Osteoblast (primary cell): ENCODE results near the gene ATXN7L1. TPM values are rescaled to one million over a fixed set of nuclear protein-coding genes. Genes with fewer than 3 reads are reported as not detected.
"Not testable (repeated sequence)": the region's sequence is repeated elsewhere in the genome, so short reads cannot be mapped to it uniquely, and the experiment has no call there.

Experiments used
- DNase-seq: peaks from one replicate; pipeline ENCODE4 v3.0.0; 2011; ENCODE audit warnings: low spot score, mixed read lengths; ENCODE audit not compliant: insufficient read length; ENCODE audit errors: missing footprints
- H2AFZ ChIP-seq: 2 replicates; pipeline ENCODE4 v1.6.0; 2011; ENCODE audit warnings: mild to moderate bottlenecking, low read length
- H3K27ac ChIP-seq: 2 replicates; pipeline ENCODE4 v1.5.1; 2011; ENCODE audit warnings: mild to moderate bottlenecking, low read depth, low read length, moderate library complexity
- H3K27me3 ChIP-seq: 2 replicates; pipeline ENCODE4 v1.6.0; 2012; ENCODE audit warnings: mild to moderate bottlenecking, control low read depth, inconsistent platforms, low read length, moderate library complexity; ENCODE audit not compliant: insufficient read depth
- H3K36me3 ChIP-seq: 2 replicates; pipeline ENCODE4 v1.5.1; 2011; ENCODE audit warnings: mild to moderate bottlenecking, low read length, control low read depth, moderate library complexity; ENCODE audit not compliant: insufficient read depth
- H3K4me1 ChIP-seq: 2 replicates; pipeline ENCODE4 v1.5.1; 2011; ENCODE audit warnings: mild to moderate bottlenecking, low read length, control low read depth, moderate library complexity; ENCODE audit not compliant: insufficient read depth
- H3K4me2 ChIP-seq: 2 replicates; pipeline ENCODE4 v1.6.0; 2011; ENCODE audit warnings: mild to moderate bottlenecking, low read length; ENCODE audit not compliant: insufficient read depth
- H3K4me3 ChIP-seq: fragments of 200-600 bp; sonication (generic); 3 replicates; pipeline ENCODE4 v1.5.1; 2012; ENCODE audit warnings: mild to moderate bottlenecking, low read length, inconsistent platforms; ENCODE audit not compliant: insufficient read depth
- H3K79me2 ChIP-seq: 2 replicates; pipeline ENCODE4 v1.6.0; 2012; ENCODE audit warnings: mild to moderate bottlenecking, low read length, control low read depth, inconsistent platforms; ENCODE audit not compliant: insufficient read depth
- H3K9me3 ChIP-seq: 2 replicates; pipeline ENCODE4 v1.5.1; 2011; ENCODE audit warnings: low read depth, low read length, control low read depth
- H4K20me1 ChIP-seq: 2 replicates; pipeline ENCODE4 v1.6.0; 2012; ENCODE audit warnings: mild to moderate bottlenecking, low read length, control low read depth; ENCODE audit not compliant: insufficient read depth
- total RNA-seq: library from RNA; depleted of rRNA; stranded (reverse); fragments of >200 nt; gene quantifications from 2 replicates; pipeline ENCODE4 v1.2.3, GENCODE V29; 2012
- TF ChIP-seq, protein P1 (sequence below): IDR thresholded peaks from 2 replicates; pipeline ENCODE4 v1.5.1; 2011; ENCODE audit warnings: mild to moderate bottlenecking, low read depth, low read length, moderate library complexity; ENCODE audit errors: extremely low read depth

ATXN7L1 gene
- total RNA-seq, 1 donor: 9.0 TPM

DNA sequence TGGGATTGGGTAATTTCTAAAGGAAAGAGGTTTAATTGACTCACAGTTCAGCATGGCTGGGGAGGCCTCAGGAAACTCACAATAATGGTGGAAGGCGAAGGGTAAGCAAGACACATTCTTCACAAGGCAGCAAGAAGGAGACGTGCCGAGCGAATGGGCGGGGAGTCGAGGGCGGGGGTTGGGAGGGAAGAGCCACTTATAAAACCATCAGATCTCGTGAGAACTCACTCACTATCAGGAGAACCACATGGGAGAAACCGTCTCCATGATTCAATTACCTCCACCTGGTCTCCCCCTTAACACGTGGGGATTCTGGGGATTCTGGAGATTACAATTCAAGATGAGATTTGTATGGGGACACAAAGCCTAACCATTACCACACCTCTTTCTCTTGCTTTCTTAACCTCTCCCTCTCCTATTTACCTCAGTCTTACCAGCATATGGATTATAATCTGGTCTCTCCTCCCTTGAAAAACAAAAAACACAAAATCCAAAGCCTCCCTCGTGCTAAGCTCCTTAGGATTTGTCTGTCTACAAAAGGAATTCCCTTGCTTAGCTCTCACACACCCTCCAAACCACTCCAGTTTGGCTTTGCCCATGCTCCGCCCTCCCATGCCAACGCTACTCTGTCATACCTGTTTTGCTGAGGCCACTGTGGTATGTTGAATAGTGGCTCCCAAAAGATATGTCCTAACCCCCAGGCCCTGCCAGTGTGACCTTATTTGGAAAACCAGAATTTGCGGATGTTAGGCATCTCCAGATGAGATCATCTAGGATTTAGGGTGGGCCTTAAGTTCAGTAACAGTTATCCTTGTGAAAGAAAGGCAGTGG, 275.5 kb downstream of the ATXN7L1 start:
- Histone ChIP-seq H3K36me3 (no peaks in the 10 kb centered on the region), H3K27me3 (peaks cover 7% of the 10 kb centered on the region), H3K79me2 (no peaks in the 10 kb centered on the region), H3K27ac (no peak overlapping the region), H2AFZ (no peak overlapping the region), H4K20me1 (no peaks in the 10 kb centered on the region), H3K4me2 (no peak overlapping the region), H3K4me1 (no peaks in the 10 kb centered on the region), H3K4me3 (no peak overlapping the region), H3K9me3 (no peaks in the 10 kb centered on the region)
- TF ChIP-seq, protein P1, sequence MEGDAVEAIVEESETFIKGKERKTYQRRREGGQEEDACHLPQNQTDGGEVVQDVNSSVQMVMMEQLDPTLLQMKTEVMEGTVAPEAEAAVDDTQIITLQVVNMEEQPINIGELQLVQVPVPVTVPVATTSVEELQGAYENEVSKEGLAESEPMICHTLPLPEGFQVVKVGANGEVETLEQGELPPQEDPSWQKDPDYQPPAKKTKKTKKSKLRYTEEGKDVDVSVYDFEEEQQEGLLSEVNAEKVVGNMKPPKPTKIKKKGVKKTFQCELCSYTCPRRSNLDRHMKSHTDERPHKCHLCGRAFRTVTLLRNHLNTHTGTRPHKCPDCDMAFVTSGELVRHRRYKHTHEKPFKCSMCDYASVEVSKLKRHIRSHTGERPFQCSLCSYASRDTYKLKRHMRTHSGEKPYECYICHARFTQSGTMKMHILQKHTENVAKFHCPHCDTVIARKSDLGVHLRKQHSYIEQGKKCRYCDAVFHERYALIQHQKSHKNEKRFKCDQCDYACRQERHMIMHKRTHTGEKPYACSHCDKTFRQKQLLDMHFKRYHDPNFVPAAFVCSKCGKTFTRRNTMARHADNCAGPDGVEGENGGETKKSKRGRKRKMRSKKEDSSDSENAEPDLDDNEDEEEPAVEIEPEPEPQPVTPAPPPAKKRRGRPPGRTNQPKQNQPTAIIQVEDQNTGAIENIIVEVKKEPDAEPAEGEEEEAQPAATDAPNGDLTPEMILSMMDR: no peak
- DNase-seq: no peak

DNA sequence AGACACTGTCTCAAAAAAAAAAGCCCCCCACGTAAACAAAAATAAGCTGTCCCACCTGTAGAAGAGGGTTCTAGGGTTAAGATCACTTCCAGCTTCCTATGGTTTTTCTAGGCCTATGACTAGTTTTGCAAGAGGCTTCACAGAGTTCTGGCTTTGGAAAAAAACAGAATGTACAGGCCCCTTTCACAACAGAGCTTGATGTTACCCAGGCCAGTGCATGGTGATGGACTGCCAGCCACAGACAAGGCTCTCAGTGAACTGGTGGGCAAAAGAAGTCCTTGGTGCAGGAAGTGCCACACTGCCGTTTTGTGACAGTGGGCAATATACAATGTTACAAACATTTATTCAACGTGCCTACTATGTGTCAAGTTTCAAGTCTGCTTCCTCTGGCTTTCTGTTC, 276.8 kb downstream of the ATXN7L1 start:
- Histone ChIP-seq H3K4me1 (no peaks in the 10 kb centered on the region), H3K9me3 (no peaks in the 10 kb centered on the region), H3K4me3 (no peak overlapping the region), H3K27me3 (peaks cover 7% of the 10 kb centered on the region), H4K20me1 (no peaks in the 10 kb centered on the region), H2AFZ (no peak overlapping the region), H3K27ac (no peak overlapping the region), H3K4me2 (no peak overlapping the region), H3K79me2 (no peaks in the 10 kb centered on the region), H3K36me3 (no peaks in the 10 kb centered on the region)
- DNase-seq: no peak
- TF ChIP-seq, protein P1: no peak

DNA sequence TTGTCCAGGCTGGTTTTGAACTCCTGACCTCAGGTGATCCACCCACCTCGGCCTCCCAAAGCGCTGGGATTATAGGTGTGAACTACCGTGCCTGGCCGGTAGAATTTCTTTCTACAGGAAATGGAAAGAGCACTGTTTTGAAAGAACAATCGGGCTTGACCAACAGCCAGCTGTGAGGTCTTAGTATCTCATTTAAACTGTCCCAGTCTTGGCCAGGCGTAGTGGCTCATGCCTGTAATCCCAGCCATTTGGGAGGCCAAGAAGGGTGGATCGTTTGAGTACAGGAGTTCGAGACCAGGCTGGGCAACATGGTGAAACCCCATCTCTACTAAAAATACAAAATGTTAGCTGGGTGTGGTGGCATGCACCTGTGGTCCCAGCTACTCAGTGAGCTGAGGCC, 277.3 kb downstream of the ATXN7L1 start:
- not testable (repeated sequence) for H3K79me2 ChIP-seq, H3K4me3 ChIP-seq, H3K27ac ChIP-seq, H3K4me1 ChIP-seq, H3K27me3 ChIP-seq, H3K9me3 ChIP-seq, H4K20me1 ChIP-seq, H3K36me3 ChIP-seq, H2AFZ ChIP-seq, H3K4me2 ChIP-seq, DNase-seq

GRCh38 chr7:105596866-105597265, 279.5 kb downstream of the ATXN7L1 start:
- Histone ChIP-seq H4K20me1 (no peaks in the 10 kb centered on the region), H3K4me2 (no peak overlapping the region), H3K9me3 (no peaks in the 10 kb centered on the region), H3K4me3 (no peak overlapping the region), H2AFZ (no peak overlapping the region), H3K4me1 (no peaks in the 10 kb centered on the region), H3K79me2 (no peaks in the 10 kb centered on the region), H3K27me3 (peaks cover 9% of the 10 kb centered on the region), H3K27ac (no peak overlapping the region), H3K36me3 (no peaks in the 10 kb centered on the region)
- TF ChIP-seq, protein P1: no peak
- no peak for DNase-seq
